HepG2 (cell line): ENCODE results near the gene ZFYVE21. TPM values are rescaled to one million over a fixed set of nuclear protein-coding genes. Genes with fewer than 3 reads are reported as not detected.
A peak's percentile ranks its signal among the peaks of the same experiment; 100 is the strongest.

Source experiments
- ARNTL ChIP-seq: sonication (generic); formaldehyde crosslinking; IDR thresholded peaks from 2 replicates; pipeline ENCODE4 v1.4.0; 2020; ENCODE audit warnings: mild to moderate bottlenecking, missing genetic modification reagents
- ATF3 ChIP-seq: sonication (generic); formaldehyde crosslinking; IDR thresholded peaks from 2 replicates; pipeline ENCODE4 v1.4.0; 2020; ENCODE audit warnings: missing genetic modification reagents
- ATRX ChIP-seq: sonication (generic); formaldehyde crosslinking; IDR thresholded peaks from 2 replicates; pipeline ENCODE4 v1.4.0; 2020; ENCODE audit warnings: missing genetic modification reagents, borderline replicate concordance
- BHLHE40 ChIP-seq: IDR thresholded peaks from 2 replicates; pipeline ENCODE4 v1.6.1; 2011; ENCODE audit warnings: low read length, improper control_type of control experiment
- BRCA1 ChIP-seq: sonication (generic); formaldehyde crosslinking; IDR thresholded peaks from 2 replicates; pipeline ENCODE4 v1.4.0; 2020; ENCODE audit warnings: missing genetic modification reagents
- FOXK1 ChIP-seq: sonication (generic); formaldehyde crosslinking; IDR thresholded peaks from 2 replicates; pipeline ENCODE4 v1.4.0; 2020; ENCODE audit warnings: low read depth, missing genetic modification reagents, borderline replicate concordance
- MIER3 ChIP-seq: IDR thresholded peaks from 2 replicates; pipeline ENCODE4 v1.6.1; 2016; ENCODE audit warnings: missing compliant biosample characterization, borderline replicate concordance
- NCOA5 ChIP-seq: sonication (generic); formaldehyde crosslinking; IDR thresholded peaks from 2 replicates; pipeline ENCODE4 v1.4.0; 2020; ENCODE audit warnings: missing genetic modification reagents
- NFYC ChIP-seq: IDR thresholded peaks from 2 replicates; pipeline ENCODE4 v1.6.1; 2016; ENCODE audit warnings: missing genetic modification reagents, missing compliant biosample characterization
- TBP ChIP-seq: sonication (generic); formaldehyde crosslinking; IDR thresholded peaks from 2 replicates; pipeline ENCODE4 v1.5.0; 2020; ENCODE audit warnings: missing genetic modification reagents
- THAP7 ChIP-seq: sonication (generic); formaldehyde crosslinking; IDR thresholded peaks from 2 replicates; pipeline ENCODE4 v1.8.1; 2023; ENCODE audit warnings: mild to moderate bottlenecking, missing genetic modification reagents
- TRIM24 ChIP-seq: sonication (generic); formaldehyde crosslinking; IDR thresholded peaks from 2 replicates; pipeline ENCODE4 v1.8.0; 2022; ENCODE audit warnings: mild to moderate bottlenecking, missing genetic modification reagents
- ZNF251 ChIP-seq: sonication (generic); formaldehyde crosslinking; IDR thresholded peaks from 2 replicates; pipeline ENCODE4 v1.9.0; 2021; ENCODE audit warnings: mild to moderate bottlenecking, missing genetic modification reagents
- ZNF335 ChIP-seq: sonication (generic); formaldehyde crosslinking; IDR thresholded peaks from 2 replicates; pipeline ENCODE4 v1.4.0; 2020; ENCODE audit warnings: missing genetic modification reagents
- ZNF367 ChIP-seq: sonication (generic); formaldehyde crosslinking; IDR thresholded peaks from 2 replicates; pipeline ENCODE4 v1.4.0; 2020; ENCODE audit warnings: missing genetic modification reagents, borderline replicate concordance
- ZNF605 ChIP-seq: sonication (generic); formaldehyde crosslinking; IDR thresholded peaks from 2 replicates; pipeline ENCODE4 v1.8.0; 2022; ENCODE audit warnings: mild to moderate bottlenecking, missing genetic modification reagents
- ZNF619 ChIP-seq: sonication (generic); formaldehyde crosslinking; IDR thresholded peaks from 2 replicates; pipeline ENCODE4 v1.4.0; 2020; ENCODE audit warnings: mild to moderate bottlenecking, missing genetic modification reagents
- ZNF780A ChIP-seq: sonication (generic); formaldehyde crosslinking; IDR thresholded peaks from 2 replicates; pipeline ENCODE4 v1.8.0; 2022; ENCODE audit warnings: mild to moderate bottlenecking, missing genetic modification reagents, moderate library complexity
- polyA plus RNA-seq, 8 experiments: library from polyadenylated mRNA; depleted of rRNA in 3 of 8; stranded (reverse) in 7 of 8; unstranded in 1 of 8; fragments of >200 nt; fragmentation: Illumina TruSeq in 4 of 8; extraction: Trizol in 4 of 8; gene quantifications; 2 replicates each; pipeline versions ENCODE4 v1.2.1 to v1.2.3, GENCODE V29; 2011 to 2016; ENCODE audit warnings: low read depth in 4 of 8, missing spikeins in 1 of 8, mixed read lengths in 1 of 8; ENCODE audit not compliant: insufficient read depth in 1 of 8
- total RNA-seq, 5 experiments: library from RNA; depleted of rRNA; stranded (reverse); fragments of >200 nt; fragmentation: Illumina TruSeq; extraction: Trizol; gene quantifications; 2 replicates each; pipeline ENCODE4 v1.2.3, GENCODE V29; 2016; ENCODE audit warnings: low read depth in 1 of 5
- TF ChIP-seq, protein P1 (sequence below): sonication (generic); formaldehyde crosslinking; conservative IDR thresholded peaks from 2 replicates; pipeline ENCODE4 v1.8.1; 2023; ENCODE audit warnings: missing genetic modification reagents
- TF ChIP-seq, protein P2 (sequence below): sonication (generic); formaldehyde crosslinking; IDR thresholded peaks from 2 replicates; pipeline ENCODE4 v1.4.0; 2020; ENCODE audit warnings: missing genetic modification reagents
- TF ChIP-seq, protein P3 (sequence below): sonication (generic); formaldehyde crosslinking; IDR thresholded peaks from 2 replicates; pipeline ENCODE4 v1.4.0; 2020; ENCODE audit warnings: missing genetic modification reagents, borderline replicate concordance
- TF ChIP-seq, protein P4 (sequence below): sonication (generic); formaldehyde crosslinking; conservative IDR thresholded peaks from 2 replicates; pipeline ENCODE4 v1.8.0; 2022; ENCODE audit warnings: missing genetic modification reagents

The ZFYVE21 gene
- total and polyA plus RNA-seq, 2 of the 13 experiments (the other 11 are each of a cell fraction or from before 2014, with no cell fraction given) = 34.3 to 34.4 TPM

GRCh38 chr14:103715052-103716000 lies at the start of gene ZFYVE21, which contains the start of gene XRCC3 (continued):
- TF ChIP-seq ZNF367 = no peak
- no peak for TF ChIP-seq BHLHE40
- TF ChIP-seq ZNF251 (CRISPR knock-in tag) = no peak
- no peak for TF ChIP-seq ATRX (CRISPR knock-in tag)
- peak; percentile 96 for TF ChIP-seq NFYC (CRISPR knock-in tag)
- no peak for TF ChIP-seq ZNF619 (CRISPR knock-in tag)
- TF ChIP-seq, protein P1, sequence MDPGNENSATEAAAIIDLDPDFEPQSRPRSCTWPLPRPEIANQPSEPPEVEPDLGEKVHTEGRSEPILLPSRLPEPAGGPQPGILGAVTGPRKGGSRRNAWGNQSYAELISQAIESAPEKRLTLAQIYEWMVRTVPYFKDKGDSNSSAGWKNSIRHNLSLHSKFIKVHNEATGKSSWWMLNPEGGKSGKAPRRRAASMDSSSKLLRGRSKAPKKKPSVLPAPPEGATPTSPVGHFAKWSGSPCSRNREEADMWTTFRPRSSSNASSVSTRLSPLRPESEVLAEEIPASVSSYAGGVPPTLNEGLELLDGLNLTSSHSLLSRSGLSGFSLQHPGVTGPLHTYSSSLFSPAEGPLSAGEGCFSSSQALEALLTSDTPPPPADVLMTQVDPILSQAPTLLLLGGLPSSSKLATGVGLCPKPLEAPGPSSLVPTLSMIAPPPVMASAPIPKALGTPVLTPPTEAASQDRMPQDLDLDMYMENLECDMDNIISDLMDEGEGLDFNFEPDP = 0 out of 2 replicates have a peak, but pooled peaks have one; percentile 12
- TF ChIP-seq, protein P2, sequence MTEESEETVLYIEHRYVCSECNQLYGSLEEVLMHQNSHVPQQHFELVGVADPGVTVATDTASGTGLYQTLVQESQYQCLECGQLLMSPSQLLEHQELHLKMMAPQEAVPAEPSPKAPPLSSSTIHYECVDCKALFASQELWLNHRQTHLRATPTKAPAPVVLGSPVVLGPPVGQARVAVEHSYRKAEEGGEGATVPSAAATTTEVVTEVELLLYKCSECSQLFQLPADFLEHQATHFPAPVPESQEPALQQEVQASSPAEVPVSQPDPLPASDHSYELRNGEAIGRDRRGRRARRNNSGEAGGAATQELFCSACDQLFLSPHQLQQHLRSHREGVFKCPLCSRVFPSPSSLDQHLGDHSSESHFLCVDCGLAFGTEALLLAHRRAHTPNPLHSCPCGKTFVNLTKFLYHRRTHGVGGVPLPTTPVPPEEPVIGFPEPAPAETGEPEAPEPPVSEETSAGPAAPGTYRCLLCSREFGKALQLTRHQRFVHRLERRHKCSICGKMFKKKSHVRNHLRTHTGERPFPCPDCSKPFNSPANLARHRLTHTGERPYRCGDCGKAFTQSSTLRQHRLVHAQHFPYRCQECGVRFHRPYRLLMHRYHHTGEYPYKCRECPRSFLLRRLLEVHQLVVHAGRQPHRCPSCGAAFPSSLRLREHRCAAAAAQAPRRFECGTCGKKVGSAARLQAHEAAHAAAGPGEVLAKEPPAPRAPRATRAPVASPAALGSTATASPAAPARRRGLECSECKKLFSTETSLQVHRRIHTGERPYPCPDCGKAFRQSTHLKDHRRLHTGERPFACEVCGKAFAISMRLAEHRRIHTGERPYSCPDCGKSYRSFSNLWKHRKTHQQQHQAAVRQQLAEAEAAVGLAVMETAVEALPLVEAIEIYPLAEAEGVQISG (CRISPR knock-in tag) = peak; percentile 64
- 0 out of 2 replicates have a peak, but pooled peaks have one; percentile 14 for TF ChIP-seq TBP (CRISPR knock-in tag)
- TF ChIP-seq BRCA1 = no peak
- TF ChIP-seq TRIM24 (CRISPR knock-in tag) = no peak
- no peak for TF ChIP-seq ATF3
- TF ChIP-seq, protein P3, sequence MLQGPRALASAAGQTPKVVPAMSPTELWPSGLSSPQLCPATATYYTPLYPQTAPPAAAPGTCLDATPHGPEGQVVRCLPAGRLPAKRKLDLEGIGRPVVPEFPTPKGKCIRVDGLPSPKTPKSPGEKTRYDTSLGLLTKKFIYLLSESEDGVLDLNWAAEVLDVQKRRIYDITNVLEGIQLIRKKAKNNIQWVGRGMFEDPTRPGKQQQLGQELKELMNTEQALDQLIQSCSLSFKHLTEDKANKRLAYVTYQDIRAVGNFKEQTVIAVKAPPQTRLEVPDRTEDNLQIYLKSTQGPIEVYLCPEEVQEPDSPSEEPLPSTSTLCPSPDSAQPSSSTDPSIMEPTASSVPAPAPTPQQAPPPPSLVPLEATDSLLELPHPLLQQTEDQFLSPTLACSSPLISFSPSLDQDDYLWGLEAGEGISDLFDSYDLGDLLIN (CRISPR knock-in tag) = no peak
- no peak for TF ChIP-seq ZNF780A (CRISPR knock-in tag)
- TF ChIP-seq MIER3 = no peak
- TF ChIP-seq NCOA5 = no peak
- TF ChIP-seq FOXK1 (CRISPR knock-in tag) = no peak
- TF ChIP-seq ZNF605 (CRISPR knock-in tag) = no peak
- TF ChIP-seq, protein P4, sequence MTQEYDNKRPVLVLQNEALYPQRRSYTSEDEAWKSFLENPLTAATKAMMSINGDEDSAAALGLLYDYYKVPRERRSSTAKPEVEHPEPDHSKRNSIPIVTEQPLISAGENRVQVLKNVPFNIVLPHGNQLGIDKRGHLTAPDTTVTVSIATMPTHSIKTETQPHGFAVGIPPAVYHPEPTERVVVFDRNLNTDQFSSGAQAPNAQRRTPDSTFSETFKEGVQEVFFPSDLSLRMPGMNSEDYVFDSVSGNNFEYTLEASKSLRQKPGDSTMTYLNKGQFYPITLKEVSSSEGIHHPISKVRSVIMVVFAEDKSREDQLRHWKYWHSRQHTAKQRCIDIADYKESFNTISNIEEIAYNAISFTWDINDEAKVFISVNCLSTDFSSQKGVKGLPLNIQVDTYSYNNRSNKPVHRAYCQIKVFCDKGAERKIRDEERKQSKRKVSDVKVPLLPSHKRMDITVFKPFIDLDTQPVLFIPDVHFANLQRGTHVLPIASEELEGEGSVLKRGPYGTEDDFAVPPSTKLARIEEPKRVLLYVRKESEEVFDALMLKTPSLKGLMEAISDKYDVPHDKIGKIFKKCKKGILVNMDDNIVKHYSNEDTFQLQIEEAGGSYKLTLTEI = no peak
- no peak for TF ChIP-seq THAP7 (CRISPR knock-in tag)
- no peak; the same call in 1 of the 2 replicates for TF ChIP-seq ARNTL (CRISPR knock-in tag)
- no peak for TF ChIP-seq ZNF335 (CRISPR knock-in tag)
